Measurements from ENCODE around the gene KBTBD7. TPM values are rescaled to one million over a fixed set of nuclear protein-coding genes. Genes with fewer than 3 reads are reported as not detected.
"Not testable (repeated sequence)": the region's sequence is repeated elsewhere in the genome, so short reads cannot be mapped to it uniquely, and the experiment has no call there.

KBTBD7 gene
- polyA plus RNA-seq, 3 donors from 2014 or later, result 5.1 to 14.8 (median 7.0) TPM

DNA sequence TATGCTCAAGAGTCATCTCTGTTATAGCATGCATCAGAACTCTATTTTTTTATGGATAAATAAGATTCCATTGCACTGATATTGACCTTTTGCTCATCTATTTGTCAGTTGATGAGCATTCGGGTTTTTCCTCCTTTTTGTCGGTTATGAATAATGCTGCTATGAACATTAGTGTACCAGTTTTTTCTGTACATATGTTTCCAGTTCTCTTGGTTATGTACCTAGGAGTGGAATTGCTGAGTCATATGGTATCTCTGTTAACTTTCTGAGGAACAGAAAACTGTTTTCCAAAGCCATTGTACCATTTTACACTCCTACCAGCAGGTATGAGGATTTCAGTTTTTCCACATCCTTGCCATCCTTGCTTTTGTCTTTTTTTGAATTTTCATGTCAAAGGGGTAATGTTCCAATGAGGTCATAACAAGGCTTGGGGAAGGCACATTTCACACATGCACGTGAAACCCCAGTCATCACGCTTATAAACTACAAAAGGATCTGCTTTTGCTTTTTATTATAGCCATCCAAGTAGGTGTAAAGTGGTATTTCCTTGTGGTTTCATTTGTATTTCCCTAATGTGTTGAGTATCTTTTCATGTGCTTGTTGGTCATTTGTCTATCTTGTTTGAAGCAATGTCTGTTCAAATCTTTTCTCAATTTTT is 14.6 kb downstream of the KBTBD7 start:
- Mint-ChIP-seq H3K27me3 (ENCODE audit: low read depth in 3 of 3) (peaks cover 0 to 5% (median 3%) of the 10 kb centered on the region in 3 donors), H3K4me1 (no peaks in the 10 kb centered on the region), H3K9me3 (peaks cover 3 to 24% (median 17%) of the 10 kb centered on the region in 6 donors), H3K27ac (no peak overlapping the region), H3K36me3 (peaks cover 4 to 10% (median 4%) of the 10 kb centered on the region in 3 donors), H3K4me3 (no peak overlapping the region)
- DNase-seq, result no peak

GRCh38 chr13:41178040-41178439 is 16.3 kb downstream of the KBTBD7 start:
- Mint-ChIP-seq H3K9me3 (peaks cover 3 to 30% (median 20%) of the 10 kb centered on the region in 6 donors), H3K4me3 (no peak overlapping the region), H3K4me1 (no peaks in the 10 kb centered on the region), H3K27ac (no peak overlapping the region), H3K36me3 (peaks cover 4 to 10% (median 4%) of the 10 kb centered on the region in 3 donors), H3K27me3 (ENCODE audit: low read depth in 3 of 3) (peaks cover 0 to 5% (median 3%) of the 10 kb centered on the region in 3 donors)
- no peak for DNase-seq

- H3K36me3 Mint-ChIP-seq, result peaks cover 4 to 13% (median 4%) of the 10 kb centered on the region in 3 donors
- no peaks in the 10 kb centered on the region for H3K4me1 Mint-ChIP-seq
- H3K4me3 Mint-ChIP-seq, result no peak overlapping the region
- no peak for DNase-seq
- peaks cover 0 to 7% (median 3%) of the 10 kb centered on the region in 3 donors for H3K27me3 Mint-ChIP-seq (ENCODE audit: low read depth in 3 of 3)
- no peak overlapping the region for H3K27ac Mint-ChIP-seq
- peaks cover 3 to 30% (median 20%) of the 10 kb centered on the region in 6 donors for H3K9me3 Mint-ChIP-seq
These were observed 16.8 kb downstream of the KBTBD7 start for GRCh38 chr13:41177616-41178015.

- not testable (repeated sequence) for H3K27me3 Mint-ChIP-seq (ENCODE audit: low read depth in 3 of 3); H3K4me3 Mint-ChIP-seq; H3K4me1 Mint-ChIP-seq; DNase-seq; H3K27ac Mint-ChIP-seq
- Mint-ChIP-seq H3K36me3 (peaks cover 4 to 14% (median 4%) of the 10 kb centered on the region in 3 donors), H3K9me3 (peaks cover 3 to 30% (median 20%) of the 10 kb centered on the region in 6 donors)
These were observed 18.8 kb downstream of the KBTBD7 start for GRCh38 chr13:41175576-41175975.

GRCh38 chr13:41162151-41162550 is 32.2 kb downstream of the KBTBD7 start:
- no peak overlapping the region for H3K27ac Mint-ChIP-seq
- DNase-seq, result no peak
- no peaks in the 10 kb centered on the region for H3K27me3 Mint-ChIP-seq (ENCODE audit: low read depth in 3 of 3)
- no peaks in the 10 kb centered on the region for H3K9me3 Mint-ChIP-seq
- peaks cover 0 to 2% (median 0%) of the 10 kb centered on the region in 3 donors for H3K36me3 Mint-ChIP-seq
- H3K4me3 Mint-ChIP-seq, result no peak overlapping the region
- peaks cover 0 to 6% of the 10 kb centered on the region in 2 donors for H3K4me1 Mint-ChIP-seq

DNA sequence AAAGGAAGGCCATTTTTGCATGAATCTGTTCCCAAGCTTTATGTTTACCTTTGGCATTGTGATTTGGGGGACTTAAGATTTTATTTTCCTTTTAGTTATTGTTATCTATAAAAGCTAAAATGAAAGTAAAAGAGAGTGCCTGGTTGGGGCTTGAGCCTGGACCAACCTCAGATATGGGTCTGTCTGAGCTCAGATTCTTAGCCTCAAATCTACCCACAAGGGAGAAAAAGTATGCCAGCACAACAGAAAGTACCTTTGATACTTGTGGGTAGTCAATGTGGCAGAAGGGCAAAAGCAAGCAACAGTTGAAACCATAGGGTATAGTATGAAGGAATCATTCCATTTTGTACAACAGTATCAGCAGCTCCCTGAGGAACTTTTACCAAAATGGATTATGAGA is 35.2 kb downstream of the KBTBD7 start:
- peaks cover 0 to 6% of the 10 kb centered on the region in 2 donors for H3K4me1 Mint-ChIP-seq
- no peak overlapping the region for H3K27ac Mint-ChIP-seq
- H3K27me3 Mint-ChIP-seq (ENCODE audit: low read depth in 3 of 3), result peaks cover 0 to 2% (median 0%) of the 10 kb centered on the region in 3 donors
- DNase-seq, result no peak
- H3K36me3 Mint-ChIP-seq, result peaks cover 0 to 2% (median 0%) of the 10 kb centered on the region in 3 donors
- H3K4me3 Mint-ChIP-seq, result no peak overlapping the region
- H3K9me3 Mint-ChIP-seq, result no peaks in the 10 kb centered on the region

- peaks cover 6 to 7% (median 7%) of the 10 kb centered on the region in 3 donors for H3K36me3 Mint-ChIP-seq
- H3K4me3 Mint-ChIP-seq, result no peak overlapping the region
- no peak for DNase-seq
- no peak overlapping the region for H3K27ac Mint-ChIP-seq
- peaks cover 0 to 6% of the 10 kb centered on the region in 2 donors for H3K4me1 Mint-ChIP-seq
- H3K9me3 Mint-ChIP-seq, result peaks cover 5 to 6% (median 5%) of the 10 kb centered on the region in 6 donors
- peaks cover 0 to 2% (median 0%) of the 10 kb centered on the region in 3 donors for H3K27me3 Mint-ChIP-seq (ENCODE audit: low read depth in 3 of 3)
These were observed 37.2 kb downstream of the KBTBD7 start for GRCh38 chr13:41157048-41157717.

GRCh38 chr13:41156620-41157019 is 37.7 kb downstream of the KBTBD7 start:
- peaks cover 11 to 12% (median 12%) of the 10 kb centered on the region in 3 donors for H3K36me3 Mint-ChIP-seq
- peaks cover 10 to 12% (median 11%) of the 10 kb centered on the region in 6 donors for H3K9me3 Mint-ChIP-seq
- DNase-seq, result no peak
- no peak overlapping the region for H3K4me3 Mint-ChIP-seq
- peaks cover 0 to 2% (median 0%) of the 10 kb centered on the region in 3 donors for H3K27me3 Mint-ChIP-seq (ENCODE audit: low read depth in 3 of 3)
- no peak overlapping the region for H3K27ac Mint-ChIP-seq
- peaks cover 0 to 6% of the 10 kb centered on the region in 2 donors for H3K4me1 Mint-ChIP-seq

GRCh38 chr13:41154042-41154441 is 40.3 kb downstream of the KBTBD7 start:
- peaks cover 36 to 38% (median 37%) of the 10 kb centered on the region in 3 donors for H3K36me3 Mint-ChIP-seq
- H3K27me3 Mint-ChIP-seq (ENCODE audit: low read depth in 3 of 3), result peaks cover 2 to 5% (median 4%) of the 10 kb centered on the region in 3 donors
- H3K4me1 Mint-ChIP-seq, result peaks cover 0 to 1% of the 10 kb centered on the region in 2 donors
- no peak overlapping the region for H3K4me3 Mint-ChIP-seq
- no peak for DNase-seq
- H3K9me3 Mint-ChIP-seq, result peaks cover 24 to 38% (median 36%) of the 10 kb centered on the region in 6 donors
- no peak overlapping the region for H3K27ac Mint-ChIP-seq

DNA sequence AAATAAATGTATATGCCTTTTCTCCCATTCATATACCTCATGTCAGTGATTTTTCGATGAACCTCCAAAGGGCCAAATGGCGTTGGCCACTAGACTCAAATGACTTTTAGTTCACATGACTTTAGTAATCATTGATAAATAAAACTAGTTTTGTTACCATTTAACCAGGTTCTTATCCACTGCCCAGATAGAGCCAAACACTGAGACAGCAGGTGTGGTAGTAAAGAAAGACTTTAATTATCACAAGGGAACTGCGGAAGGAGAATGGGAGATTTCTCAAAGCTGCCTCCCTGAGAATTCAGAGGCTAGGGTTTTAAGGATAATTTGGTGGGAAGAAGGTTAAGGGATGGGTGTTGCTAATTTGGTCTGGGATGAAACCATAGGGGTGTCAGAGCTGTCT is 42.4 kb downstream of the KBTBD7 start:
- Mint-ChIP-seq H3K36me3 (peaks cover 49 to 54% (median 52%) of the 10 kb centered on the region in 3 donors), H3K27ac (no peak overlapping the region), H3K4me3 (no peak overlapping the region), H3K4me1 (no peaks in the 10 kb centered on the region), H3K27me3 (ENCODE audit: low read depth in 3 of 3) (peaks cover 8 to 10% (median 8%) of the 10 kb centered on the region in 3 donors), H3K9me3 (peaks cover 29 to 58% (median 55%) of the 10 kb centered on the region in 6 donors)
- no peak for DNase-seq

GRCh38 chr13:41150058-41150457 is 44.3 kb downstream of the KBTBD7 start:
- H3K27ac Mint-ChIP-seq, result no peak overlapping the region
- peaks cover 29 to 63% (median 55%) of the 10 kb centered on the region in 6 donors for H3K9me3 Mint-ChIP-seq
- peaks cover 59 to 66% (median 61%) of the 10 kb centered on the region in 3 donors for H3K36me3 Mint-ChIP-seq
- H3K4me3 Mint-ChIP-seq, result no peak overlapping the region
- H3K27me3 Mint-ChIP-seq (ENCODE audit: low read depth in 3 of 3), result peaks cover 8 to 10% (median 8%) of the 10 kb centered on the region in 3 donors
- no peaks in the 10 kb centered on the region for H3K4me1 Mint-ChIP-seq
- no peak for DNase-seq

DNA sequence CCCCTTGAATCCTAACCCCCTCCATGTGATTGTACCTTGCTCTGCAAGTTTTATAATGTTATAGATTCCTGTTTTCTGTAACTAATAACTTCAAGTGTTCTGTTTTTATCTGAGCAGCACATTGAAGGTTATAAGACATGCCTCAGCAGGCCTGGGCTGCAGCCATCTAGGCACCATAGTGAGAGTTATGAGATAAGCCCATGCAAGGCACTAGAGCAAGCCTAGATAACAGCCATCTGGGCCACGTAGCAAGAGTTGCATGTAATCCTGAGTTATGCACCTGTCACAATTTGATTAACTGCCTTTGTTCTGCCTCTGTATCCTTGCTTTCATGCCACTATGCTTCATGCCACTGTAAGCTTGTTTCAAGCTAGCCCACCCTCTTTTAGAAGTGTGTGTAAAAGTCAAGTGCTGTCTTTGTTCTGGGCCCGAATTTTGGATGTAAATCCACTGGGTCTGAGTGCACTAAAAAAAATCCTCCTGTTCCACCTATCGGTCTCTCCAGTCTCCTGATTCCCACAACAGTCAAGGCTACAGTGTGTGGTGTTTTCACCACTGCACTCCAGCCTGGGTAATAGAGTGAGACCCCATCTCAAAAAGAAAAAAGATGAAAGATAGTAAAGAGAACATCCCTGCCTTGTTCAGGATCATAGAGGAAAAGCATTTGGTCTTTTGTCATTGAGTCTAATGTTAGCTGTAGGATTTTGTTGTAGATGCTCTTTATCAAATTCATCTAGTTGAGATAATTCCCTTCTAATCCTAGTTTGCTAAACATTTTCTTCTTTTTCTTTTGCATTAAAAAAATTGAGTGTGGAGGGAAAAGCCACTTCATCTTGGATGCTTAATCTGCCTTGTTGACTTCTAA is 45.7 kb downstream of the KBTBD7 start:
- peaks cover 6 to 10% (median 8%) of the 10 kb centered on the region in 3 donors for H3K27me3 Mint-ChIP-seq (ENCODE audit: low read depth in 3 of 3)
- no peak overlapping the region for H3K4me3 Mint-ChIP-seq
- no peaks in the 10 kb centered on the region for H3K4me1 Mint-ChIP-seq
- H3K9me3 Mint-ChIP-seq, result peaks cover 29 to 63% (median 55%) of the 10 kb centered on the region in 6 donors
- no peak overlapping the region for H3K27ac Mint-ChIP-seq
- DNase-seq, result no peak
- H3K36me3 Mint-ChIP-seq, result peaks cover 59 to 66% (median 61%) of the 10 kb centered on the region in 3 donors

DNA sequence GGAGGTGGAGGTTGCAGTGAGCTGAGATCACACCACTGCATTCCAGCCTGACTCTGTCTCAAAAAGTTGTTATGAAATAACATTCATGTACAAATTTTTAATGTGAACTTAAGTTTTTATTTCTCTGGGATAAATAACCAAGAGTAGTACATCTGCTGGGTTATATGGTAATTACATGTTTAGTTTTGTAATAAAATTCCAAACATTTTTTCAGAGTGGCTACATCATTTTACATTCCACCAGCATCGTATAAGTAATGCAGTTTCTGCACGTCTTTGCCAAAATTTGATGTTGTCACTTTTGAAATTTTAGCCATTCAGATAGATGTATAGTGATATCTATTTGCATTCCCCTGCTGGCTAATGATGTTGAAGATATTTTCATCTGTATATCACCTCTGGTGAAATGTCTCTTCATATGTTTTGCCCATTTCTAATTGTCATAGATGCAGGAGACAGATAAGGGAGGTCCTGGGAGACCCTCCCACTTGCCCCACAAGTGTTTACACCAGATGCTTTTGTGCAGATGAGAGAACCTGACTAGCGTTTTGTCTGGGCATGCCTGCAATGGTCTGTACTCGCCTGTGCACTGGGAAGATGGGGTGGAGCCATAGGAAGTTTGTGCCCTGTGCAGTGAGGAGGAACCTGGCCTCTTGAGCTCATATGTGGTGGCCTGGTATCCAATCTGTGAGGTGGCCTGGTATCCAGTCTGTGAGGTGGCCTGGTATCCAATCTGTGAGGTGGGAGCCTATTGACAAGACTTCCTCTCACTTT is 49.0 kb downstream of the KBTBD7 start:
- Mint-ChIP-seq H3K9me3 (peaks cover 14 to 38% (median 31%) of the 10 kb centered on the region in 6 donors), H3K27me3 (ENCODE audit: low read depth in 3 of 3) (peaks cover 6 to 8% (median 8%) of the 10 kb centered on the region in 3 donors), H3K4me1 (no peaks in the 10 kb centered on the region), H3K36me3 (peaks cover 34 to 41% (median 37%) of the 10 kb centered on the region in 3 donors), H3K27ac (no peak overlapping the region), H3K4me3 (no peak overlapping the region)
- no peak for DNase-seq
